EH (cell line): ENCODE measurements around the gene MACROD1.
A peak's percentile ranks its signal among the peaks of the same experiment; 100 is the strongest.
"Not testable (repeated sequence)": the region's sequence is repeated elsewhere in the genome, so short reads cannot be mapped to it uniquely, and the experiment has no call there.

Experiments used
- DNase-seq: peaks from one replicate; pipeline ENCODE4 v3.0.0-alpha.2; 2015; ENCODE audit warnings: low read depth

The MACROD1 gene

DNA sequence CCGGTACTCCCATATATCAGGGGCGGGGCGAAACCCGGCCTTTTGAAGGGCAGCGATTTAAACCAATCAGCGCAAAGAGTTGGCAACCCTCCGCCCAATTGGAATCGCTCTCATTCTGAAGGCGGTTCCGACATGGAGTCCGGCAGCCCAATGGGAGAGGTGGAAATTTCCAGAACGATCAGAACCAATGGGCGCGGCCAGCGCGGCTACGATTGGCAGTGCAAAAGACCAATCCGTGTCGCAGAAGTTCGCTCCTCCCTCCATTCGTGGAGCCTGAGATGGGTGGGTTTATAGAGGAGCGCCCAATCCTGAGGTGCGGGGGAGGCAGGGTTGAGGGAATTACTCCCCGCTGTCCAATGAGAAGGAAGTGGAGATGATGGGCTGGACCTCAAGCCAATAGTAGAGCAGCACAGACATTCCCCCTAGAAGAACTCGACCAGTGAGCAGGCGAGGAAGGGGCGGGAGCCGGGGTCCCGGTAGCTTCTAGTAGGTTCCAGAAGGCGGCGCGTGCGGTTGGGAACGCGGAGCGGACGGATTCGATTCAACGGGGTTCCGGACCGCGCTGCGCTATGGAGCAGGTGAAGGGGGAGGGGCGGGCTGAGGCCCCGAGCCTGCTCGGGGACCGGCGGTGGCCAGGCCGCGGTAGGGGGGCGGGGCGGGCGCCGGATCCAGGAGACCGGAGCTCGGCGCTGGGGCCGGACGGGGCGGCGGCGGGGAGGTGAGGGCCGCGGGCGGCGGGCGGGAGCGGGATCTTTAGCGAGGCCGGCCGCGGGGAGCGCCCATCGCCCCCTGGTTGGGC lies 20.0 kb upstream of the MACROD1 start, which contains the start of gene STIP1:
STIP1 (plus strand) TSS at position 479 of the 799 bp plus-strand sequence; CDS start at position 570, 91 bp downstream.
- peak; percentile 100 for DNase-seq

DNA sequence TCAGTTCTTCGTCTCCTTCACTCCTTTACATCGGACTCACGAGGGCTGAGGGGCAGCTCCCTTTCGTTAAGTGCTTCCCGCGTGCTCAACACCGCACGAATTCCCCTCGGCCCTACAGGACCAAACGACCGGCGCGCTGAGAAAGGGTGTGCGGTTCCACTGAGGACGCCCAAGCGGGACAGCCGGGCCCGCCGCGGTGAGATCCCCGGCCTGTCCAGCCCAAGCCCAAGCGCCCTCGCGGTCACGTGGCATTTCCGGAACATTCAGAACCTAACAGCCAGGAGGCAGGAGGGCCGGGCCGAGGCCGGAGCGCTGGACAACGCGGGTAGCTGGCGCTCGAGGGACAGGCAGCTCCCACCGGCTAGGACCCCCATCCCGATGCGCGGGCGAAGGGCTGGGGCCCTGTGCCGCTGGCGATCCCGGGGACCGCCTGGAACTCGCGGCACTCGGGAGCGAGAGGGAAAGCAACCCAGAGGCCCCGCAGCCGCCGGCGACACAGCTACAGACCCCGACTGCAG lies 19.3 kb upstream of the MACROD1 start:
- DNase-seq: peak; percentile 91

DNA sequence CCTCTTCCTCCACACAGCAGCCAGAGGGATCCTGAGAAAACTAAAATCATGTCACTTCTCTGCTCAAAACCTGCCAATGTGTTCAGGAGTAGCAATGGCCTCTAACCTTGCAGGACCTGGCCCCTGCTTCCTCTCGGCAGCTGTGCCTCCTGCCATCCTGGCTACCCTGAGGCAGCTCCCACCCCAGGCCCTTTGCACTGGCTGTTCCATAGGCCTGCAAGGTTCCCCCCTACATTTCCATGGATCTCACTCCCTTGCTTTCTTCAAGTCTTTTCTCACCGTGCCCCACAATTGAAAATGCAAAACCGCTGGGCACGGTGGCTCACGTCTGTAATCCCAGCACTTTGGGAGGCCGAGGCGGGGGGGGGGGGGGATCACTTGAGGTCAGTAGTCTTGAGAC lies 18.0 kb upstream of the MACROD1 start:
- no peak for DNase-seq

DNA sequence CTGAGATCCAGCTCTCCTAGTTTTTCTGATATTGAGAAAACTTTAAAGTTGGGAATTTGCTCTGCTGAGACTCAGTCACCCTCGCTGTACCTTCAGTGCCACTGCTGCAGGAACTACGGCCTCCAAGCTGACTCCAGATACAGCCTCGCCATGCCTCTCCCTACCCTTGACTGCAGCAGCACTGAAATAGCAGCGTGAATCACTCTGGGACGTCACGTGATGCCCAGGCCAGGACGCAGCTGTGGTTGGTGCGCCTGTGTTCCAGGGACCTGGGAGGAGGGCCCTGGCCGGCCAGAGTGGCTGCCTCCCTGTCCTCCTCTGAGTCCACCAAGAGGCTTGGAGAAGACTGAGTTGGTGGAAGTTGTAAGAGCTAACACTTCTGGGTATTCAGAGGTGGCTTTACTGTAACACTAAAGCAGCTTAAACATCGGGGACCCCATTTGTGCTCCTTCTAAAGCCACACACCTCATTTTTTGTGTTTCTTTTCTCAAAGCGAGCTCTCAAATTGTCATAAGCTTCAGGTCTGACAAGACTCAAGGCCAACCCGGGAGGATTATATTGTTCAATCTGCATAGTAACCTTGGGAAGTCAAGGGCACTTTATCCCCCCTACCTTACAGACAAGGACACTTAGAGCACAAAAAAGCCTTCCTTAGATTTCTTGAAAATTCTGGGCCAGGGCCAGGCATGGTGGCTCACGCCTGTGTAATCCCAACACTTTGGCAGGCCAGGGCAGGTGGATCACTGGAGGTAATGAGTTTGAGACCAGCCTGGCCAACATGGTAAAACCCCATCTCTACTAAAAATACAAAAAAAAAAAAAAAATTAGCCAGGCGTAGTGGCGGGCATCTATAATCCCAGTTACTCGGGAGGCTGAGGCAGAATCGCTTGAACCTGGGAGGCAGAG lies 15.8 kb upstream of the MACROD1 start:
- peak; percentile 96 for DNase-seq

DNA sequence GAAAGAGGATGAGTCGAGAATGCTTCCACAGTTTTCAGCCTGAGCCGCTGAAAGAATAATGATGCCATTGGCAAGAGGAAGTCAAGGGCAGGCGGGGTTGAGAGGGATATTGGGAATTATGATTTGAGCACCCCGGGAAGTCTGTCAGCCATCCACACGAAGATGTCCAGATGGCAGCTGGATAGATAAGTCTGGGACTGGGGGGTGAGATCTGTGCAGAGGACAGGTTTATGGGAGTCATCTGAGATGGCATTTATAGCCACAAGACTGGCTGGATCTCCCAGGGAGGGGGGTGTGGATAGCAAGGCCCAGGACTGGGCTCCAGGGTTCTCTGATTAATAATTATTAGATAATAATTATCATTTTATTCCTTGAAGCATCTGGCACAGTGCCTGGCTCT lies 15.0 kb upstream of the MACROD1 start:
- peak; percentile 19 for DNase-seq

DNA sequence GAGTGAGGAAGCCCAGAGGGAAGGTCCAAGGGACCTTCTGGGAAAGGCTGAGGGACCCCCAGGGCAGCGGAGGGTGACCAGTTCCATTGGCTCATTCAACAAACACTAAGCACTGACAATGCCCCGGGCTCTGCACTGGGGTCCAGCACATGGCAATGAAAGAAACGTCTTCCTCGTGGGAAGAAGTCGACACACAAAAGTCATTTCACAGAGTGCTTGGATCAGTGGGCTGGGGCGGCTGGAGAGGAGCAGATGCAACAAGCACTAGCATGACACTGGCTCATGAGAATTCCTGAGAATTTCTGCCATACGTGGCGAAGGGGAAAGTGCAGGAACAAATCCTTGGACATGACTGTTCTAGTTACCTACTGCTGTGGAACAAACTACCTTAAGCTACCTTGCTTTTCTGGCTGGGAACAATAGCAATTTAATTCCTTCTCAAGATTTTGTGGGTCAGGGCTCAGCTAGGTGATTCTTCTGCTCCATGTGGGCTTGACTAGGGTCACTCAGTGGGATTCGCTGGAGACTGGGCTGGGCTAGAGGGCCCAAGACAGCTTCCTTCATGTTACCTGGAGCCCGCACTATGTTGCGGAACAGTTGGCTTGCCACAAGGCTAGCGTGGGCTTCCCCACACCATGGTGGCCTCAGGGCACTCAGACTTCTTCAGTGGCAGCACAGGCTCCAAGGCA lies 13.2 kb upstream of the MACROD1 start:
- no peak for DNase-seq

DNA sequence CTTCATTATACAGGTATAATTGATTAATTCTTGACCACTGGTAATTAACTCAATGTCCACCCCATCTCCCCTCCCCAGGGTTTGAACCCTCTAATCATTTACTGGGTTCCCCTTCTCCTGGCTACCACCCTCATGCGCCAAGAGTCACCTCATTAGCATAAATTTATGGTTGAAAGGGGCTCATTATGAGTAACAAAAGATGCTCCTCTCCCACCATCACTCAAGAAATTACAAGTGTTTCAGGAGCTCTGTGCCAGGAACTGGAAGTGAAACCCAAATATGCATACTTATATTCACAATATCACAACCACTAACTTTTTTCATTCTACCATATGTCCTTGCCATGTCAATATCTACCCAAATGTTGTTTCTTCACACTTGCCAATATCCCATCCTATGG lies 12.3 kb upstream of the MACROD1 start:
- no peak for DNase-seq

DNA sequence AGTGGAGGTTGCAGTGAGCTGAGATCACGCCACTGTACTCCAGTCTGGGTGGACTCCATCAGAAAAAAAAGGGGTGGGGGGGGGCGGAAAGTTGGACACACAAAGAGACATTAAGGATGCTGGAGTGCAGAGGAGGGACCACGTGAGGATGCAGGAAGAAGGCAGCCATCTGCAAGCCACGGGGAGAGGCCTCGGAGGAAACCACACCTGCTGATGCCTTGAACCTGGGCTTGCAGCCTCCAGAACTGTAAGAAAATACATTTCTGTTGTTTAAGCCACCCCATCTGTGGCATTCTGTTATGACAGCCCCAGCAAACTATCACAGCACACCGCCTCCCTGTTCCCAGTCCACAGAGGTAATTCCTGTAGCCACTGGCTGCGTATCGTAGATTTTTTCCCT lies 10.8 kb upstream of the MACROD1 start:
- DNase-seq: no peak

DNA sequence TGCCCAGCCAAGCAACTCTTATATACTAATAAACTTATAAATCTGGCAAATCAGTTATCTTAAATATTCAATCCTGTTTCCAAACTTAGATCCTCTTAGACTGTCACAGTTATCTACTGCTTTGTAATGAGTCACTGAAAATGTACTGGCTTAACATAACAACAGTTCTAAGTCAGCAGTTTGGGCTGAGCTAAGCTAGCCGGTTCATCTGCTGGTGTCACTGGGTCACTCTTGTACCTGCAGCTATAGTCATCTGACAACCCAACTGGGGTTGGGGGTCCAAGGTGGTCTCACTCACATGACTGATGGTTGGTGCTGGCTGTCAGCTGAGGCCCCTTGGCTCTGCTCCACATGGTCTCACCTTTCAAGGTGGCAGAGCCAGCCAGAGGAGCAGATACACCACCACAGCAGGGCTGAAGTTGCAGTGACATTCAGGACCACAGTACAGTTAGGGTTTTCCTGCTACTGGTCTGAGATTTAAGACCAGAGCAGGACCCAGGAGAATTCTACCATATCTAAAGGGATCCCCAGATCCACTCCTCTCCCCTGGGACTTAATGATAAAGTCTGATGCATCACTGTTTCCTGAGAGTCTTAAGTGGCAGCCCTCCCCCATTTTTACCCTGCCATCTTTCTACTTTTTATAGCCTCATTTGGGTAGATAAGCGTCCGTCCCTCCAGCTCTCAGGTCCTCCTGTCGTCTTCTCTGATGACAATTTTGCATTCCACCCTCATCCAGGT lies 7.9 kb upstream of the MACROD1 start:
- DNase-seq: peak; percentile 16

DNA sequence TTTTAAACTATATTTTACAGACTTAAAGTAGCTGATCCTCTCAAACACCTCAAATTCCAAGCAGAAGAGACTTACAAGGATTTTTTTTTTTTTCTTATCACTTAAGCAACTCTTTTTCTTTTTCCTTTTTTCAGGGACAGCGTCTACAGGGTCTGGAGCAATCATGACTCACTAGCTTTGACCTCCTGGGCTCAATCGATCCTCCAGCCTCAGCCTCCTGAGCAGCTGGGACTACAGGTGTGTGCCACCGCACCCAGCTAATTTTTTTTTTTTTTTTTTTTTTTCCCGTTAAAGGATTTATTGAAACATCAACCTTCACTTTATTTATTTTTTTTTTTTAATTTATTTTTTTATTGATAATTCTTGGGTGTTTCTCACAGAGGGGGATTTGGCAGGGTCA lies 4.5 kb upstream of the MACROD1 start:
- DNase-seq: no peak

DNA sequence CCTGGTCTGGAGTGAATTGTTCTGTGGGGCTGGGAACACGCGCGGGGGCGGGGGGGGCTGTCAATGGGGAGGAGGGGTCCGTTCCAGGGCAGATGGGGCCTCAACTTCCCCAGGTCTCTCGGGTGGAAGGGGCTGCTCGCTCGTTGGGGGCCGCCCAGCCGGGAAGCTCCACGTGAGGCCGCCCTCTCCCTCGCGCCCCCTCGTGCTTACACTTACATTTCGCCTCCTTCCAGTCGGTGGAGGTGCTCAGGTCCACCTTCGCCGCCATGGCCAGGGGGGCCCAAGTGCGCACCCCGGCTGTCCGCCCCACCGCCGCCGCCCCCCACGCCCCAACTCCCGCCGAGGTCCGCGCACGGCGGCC lies 452 bp downstream of the MACROD1 start:
- peak; percentile 23 for DNase-seq

DNA sequence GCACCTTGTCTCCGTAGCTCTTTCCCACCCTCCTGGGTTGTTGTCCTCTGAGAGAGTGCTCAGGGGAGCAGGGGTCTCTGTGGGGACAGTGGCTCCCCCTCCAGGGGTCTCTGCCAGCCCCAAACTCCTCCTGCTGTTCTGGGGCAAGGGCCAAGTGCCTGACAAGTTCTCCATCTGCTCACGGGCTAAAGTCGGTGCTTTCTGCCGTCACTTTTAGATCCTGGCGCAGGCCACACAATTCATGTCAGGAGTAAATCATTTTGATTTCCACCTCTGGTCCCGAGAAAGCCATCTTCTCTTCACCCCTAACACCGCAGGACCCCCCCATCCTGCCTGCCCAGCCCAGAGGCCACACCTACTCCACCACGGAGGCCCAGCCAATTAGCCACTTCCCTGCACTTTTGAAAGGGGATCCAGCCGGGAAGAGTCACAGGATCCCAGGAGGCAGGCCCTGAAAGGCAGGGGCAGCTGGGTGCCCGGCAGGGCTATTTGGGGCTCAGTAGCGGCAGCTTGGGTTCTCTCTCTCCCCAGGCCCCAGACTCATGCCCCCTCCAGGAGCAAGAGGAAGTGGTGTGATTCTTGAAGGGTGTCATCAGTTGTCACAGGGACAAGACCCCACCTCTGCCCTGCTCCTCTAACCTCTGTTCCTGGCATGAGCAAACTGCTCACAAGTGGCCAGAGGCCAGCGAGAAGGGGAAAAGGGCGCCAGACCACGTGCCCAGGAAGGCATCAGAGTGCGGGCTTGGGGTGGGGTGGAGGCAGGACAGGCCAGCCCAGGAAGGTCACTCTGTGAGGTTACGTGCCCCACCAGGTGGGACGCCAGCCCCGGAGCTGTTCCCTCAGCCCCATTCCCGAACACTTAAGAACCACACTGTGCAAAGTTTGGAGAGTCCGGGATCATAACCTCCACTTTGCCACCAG lies 1.3 kb downstream of the MACROD1 start:
- peak; percentile 33 for DNase-seq

DNA sequence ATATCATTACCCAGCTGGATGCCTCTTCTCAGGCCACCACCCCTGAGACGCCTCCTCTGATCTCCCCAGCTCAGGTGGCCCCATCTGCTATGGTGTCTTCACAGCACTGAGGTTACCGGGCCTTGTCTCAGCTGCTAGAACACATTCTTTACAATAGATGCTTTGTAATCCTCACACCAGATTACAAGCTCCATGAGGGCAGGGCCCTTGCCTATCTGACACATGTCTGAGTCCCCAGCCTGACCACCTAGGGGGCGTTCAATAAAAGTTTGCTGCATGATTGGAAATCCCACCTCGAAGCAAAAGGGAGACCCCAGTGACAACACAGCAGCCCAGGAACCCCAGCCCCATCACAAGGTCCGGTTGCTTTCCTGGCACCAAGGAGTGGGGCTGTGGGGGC lies 2.0 kb downstream of the MACROD1 start:
- DNase-seq: no peak

DNA sequence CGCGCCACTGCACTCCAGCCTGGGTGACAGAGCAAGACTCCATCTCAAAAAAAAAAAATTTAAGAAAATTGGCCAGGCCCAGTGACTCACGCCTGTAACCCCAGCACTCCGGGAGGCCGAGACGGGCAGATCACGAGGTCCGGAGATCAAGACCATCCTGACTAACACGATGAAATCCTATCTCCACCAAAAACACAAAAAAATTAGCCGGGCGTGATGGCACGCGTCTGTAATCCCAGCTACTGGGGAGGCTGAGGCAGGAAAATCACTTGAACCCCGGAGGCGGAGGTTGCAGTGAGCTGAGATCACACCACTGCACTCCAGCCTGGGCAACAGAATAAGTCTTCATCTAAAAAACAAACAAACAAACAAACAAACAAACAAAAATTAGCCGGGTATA lies 3.1 kb downstream of the MACROD1 start:
- DNase-seq: not testable (repeated sequence)

DNA sequence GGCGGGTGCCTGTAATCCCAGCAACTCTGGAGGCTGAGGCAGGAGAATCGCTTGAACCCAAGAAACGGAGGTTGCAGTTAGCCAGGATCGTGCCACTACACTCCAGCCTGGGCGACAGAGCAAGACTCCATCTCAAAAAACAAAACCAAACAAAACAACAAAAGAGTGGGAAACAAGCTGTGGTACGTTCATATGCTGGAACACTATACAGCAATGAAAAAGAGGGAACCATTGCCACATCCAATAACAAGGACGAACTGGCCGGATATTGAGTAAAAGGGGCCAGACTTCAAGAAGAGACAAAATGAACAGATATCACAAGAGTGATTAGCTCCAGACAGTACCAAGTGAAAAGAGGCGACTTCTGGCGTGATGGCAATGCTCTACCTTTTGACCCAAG lies 4.9 kb downstream of the MACROD1 start:
- DNase-seq: no peak

DNA sequence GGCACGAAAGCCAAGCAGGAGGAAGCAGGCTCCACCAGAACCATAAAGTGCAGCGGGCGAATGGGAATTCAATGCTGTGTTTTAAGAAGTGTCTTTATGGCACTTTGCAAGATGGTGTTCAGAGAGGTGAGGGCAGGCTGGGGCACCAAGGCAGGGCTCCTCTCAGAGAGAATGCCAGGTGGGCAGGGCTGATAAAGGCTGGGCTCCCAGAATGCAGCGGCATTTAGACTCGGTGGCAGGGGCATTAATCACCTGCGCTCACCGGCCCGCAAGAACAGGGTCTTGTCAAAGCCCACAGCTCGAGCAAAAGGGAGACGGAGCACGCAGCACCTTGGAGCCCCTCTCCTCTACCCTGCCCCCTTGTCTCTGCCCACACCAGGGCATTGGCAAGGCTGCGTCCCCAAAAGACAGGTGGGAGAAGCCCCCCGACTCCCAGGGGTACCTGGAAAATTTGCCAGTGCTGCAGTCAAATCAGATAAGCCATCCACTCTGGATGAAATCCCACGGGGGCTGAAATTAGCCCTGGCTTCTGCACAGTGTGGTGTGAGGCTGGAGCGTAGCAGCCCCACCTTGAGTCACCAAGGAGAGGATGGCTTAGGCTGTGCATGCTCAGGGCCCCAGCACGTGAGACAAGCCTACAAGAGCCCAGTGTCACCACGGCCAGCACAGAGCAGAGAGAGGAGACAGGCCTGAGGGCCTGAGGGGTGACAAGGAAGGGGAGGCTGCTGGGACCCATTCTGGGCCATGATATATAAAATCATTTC lies 8.1 kb downstream of the MACROD1 start:
- DNase-seq: no peak

DNA sequence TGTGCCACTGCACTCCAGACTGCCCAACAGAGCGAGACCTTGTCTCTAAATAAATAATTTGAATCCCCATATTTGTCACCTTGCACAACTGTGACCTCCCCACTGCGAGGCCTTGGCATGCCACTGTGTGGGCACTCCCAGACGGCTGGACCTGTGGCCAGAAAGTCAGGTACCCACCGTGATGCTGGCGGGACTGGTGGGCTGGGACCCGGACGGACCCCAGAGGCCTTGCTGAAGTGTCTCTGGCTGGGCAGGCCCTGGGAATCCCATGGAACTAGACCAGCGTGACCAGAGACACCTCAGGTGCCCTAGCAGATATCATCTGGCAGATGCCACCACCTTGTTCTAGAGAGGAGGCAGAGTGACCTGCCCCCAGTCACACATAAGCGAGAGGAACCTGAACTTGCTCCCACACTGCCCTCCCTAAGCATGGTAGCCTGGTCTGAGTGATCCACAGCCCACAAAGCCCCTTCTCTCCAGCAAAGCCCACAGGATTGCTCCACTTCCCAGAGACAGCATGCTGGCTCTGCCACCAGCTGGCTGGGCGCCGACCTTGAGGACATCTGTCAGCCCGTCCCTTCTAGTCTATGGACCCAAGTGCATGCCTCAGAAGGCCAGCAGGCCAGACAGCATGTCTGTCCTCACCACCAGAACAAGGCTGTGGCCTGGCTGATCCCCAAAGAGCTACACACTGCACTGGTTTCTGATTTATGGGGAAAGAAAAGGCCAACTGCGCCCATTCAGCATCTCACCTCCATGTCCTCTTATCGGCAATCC lies 9.5 kb downstream of the MACROD1 start:
- no peak for DNase-seq

DNA sequence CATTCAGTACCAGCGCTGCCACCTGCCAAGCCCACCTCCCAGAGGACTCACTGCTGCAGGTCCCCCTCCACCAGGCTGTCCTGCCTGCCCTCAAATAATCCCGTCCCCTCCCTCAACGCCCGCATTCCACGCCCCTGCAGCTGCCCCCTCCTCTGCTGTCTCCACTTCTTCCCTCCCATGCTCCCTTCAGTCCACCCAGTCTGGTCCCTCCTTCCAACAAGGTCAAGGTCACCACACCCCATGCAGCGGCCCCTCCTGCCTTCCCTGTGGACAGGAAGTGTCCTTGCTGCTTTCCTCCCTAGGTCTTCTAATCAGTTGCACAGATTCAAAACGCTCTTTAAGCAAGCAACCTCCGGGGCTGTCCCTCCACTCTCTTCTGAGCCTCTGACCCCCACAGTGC lies 12.1 kb downstream of the MACROD1 start:
- no peak for DNase-seq
